HG02763 (cell line): ENCODE data around the gene ZNF469.

Experiments used
- ATAC-seq: cut with Tn5 transposase; IDR thresholded peaks from one replicate; pipeline ENCODE4 v1.9.1; 2021; ENCODE audit warnings: mild to moderate bottlenecking, moderate library complexity; ENCODE audit not compliant: unreplicated experiment

The ZNF469 gene, protein sequence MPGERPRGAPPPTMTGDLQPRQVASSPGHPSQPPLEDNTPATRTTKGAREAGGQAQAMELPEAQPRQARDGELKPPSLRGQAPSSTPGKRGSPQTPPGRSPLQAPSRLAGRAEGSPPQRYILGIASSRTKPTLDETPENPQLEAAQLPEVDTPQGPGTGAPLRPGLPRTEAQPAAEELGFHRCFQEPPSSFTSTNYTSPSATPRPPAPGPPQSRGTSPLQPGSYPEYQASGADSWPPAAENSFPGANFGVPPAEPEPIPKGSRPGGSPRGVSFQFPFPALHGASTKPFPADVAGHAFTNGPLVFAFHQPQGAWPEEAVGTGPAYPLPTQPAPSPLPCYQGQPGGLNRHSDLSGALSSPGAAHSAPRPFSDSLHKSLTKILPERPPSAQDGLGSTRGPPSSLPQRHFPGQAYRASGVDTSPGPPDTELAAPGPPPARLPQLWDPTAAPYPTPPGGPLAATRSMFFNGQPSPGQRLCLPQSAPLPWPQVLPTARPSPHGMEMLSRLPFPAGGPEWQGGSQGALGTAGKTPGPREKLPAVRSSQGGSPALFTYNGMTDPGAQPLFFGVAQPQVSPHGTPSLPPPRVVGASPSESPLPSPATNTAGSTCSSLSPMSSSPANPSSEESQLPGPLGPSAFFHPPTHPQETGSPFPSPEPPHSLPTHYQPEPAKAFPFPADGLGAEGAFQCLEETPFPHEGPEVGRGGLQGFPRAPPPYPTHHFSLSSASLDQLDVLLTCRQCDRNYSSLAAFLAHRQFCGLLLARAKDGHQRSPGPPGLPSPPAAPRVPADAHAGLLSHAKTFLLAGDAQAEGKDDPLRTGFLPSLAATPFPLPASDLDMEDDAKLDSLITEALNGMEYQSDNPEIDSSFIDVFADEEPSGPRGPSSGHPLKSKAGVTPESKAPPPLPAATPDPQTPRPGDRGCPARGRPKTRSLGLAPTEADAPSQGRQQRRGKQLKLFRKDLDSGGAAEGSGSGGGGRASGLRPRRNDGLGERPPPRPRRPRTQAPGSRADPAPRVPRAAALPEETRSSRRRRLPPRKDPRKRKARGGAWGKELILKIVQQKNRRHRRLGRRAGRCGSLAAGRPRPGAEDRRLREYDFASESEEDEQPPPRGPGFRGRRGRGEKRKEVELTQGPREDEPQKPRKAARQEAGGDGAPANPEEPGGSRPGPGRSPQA (N-terminal part only)

GRCh38 chr16:88382491-88383400 is at the start of gene ZNF469:
Gene ZNF469, plus strand, starts transcription at chr16:88382959. Its CDS starts 44,512 bp downstream, at chr16:88427471.
- no peak for ATAC-seq

DNA sequence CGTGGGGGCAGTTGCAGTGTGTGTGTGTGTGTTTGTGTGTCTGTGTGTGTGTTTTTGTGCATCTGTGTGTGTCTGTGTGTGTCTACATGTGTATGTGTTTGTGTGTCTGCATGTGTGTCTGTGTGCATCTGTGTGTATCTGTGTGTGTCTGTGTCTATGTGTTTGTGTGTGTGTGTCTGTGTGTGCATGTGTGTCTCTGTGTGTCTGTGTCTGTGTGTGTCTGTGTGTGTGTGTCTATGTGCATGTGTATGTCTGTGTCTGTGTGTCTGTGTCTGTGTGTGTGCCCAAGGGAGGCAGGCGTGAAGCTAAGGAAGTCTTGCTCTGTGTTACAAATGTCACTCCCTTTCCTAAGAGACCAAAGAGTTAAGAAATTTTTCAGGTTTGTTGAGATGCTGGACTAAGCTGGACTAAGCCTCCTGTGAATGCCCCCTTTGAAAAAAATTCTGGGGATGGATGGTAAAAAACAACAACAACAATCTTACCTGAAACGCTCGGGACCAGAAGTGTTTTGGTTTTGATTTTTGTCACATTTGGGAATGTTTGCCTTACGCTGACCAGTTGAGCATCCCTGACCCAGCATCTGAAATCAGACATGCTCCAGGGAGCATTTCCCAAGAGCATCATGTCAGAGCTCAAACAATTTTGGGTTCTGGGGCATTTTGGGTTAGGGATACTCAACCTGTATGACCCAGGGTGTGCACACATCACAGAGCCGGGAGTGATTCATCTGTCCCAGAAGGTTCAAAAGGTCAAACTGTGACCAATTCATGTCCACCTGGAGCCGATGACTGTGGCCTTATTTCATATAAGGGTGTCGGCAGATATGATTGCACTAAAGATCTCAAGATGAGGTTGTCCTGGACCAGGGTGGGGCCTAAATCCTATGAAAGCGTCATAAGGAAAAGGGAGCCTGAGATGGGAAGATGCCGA is 48.6 kb upstream of the ZNF469 start:
- no peak for ATAC-seq

- no peak for ATAC-seq
Measured at GRCh38 chr16:88334778-88335720, 47.7 kb upstream of the ZNF469 start.

GRCh38 chr16:88337021-88337420 is 45.7 kb upstream of the ZNF469 start:
- ATAC-seq, result no peak

DNA sequence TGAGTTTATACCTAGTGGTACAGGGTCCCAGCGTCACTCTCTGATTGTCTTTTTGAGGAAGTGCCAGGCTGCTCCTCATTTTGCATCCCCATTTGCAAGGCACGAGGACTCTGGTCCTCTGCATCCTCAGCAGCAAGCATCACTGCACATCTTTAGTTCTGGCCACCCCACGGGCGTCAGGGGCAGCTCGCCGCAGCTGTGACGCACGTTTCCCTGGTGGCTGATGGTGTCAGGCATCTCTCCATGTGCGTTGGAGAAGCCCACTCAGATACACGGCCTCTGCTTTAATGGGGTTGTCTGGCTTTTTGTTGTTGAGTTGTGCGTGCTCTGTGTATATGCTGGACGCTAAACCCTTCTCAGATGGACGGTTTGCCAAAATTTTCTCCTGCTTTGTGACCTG is 45.2 kb upstream of the ZNF469 start:
- no peak for ATAC-seq

DNA sequence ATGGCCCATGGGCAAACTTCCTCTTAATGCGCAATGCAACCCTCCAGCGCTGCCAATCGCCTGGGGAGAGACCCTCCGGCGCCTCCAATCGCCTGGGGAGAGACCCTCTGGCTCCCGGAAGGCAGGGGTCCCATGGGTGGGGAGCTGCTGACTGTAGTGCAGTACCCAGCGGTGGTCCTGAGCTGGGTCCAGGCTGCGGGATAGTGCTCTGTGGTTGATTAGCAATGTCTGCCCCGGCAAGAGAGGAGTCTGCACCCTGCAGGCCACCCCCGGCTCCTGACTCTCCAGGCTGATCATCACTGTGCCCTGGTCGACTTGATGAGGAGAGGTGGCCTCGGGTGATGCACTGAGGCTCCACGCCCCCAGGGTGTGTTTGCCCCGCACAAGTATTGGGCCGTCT is 44.6 kb upstream of the ZNF469 start:
- ATAC-seq, result no peak

- no peak for ATAC-seq
Measured at GRCh38 chr16:88338896-88339295, 43.9 kb upstream of the ZNF469 start.

- ATAC-seq, result no peak
Measured at GRCh38 chr16:88339930-88340754, 42.6 kb upstream of the ZNF469 start.

- ATAC-seq, result no peak
Measured at GRCh38 chr16:88340755-88341150, 42.0 kb upstream of the ZNF469 start.

DNA sequence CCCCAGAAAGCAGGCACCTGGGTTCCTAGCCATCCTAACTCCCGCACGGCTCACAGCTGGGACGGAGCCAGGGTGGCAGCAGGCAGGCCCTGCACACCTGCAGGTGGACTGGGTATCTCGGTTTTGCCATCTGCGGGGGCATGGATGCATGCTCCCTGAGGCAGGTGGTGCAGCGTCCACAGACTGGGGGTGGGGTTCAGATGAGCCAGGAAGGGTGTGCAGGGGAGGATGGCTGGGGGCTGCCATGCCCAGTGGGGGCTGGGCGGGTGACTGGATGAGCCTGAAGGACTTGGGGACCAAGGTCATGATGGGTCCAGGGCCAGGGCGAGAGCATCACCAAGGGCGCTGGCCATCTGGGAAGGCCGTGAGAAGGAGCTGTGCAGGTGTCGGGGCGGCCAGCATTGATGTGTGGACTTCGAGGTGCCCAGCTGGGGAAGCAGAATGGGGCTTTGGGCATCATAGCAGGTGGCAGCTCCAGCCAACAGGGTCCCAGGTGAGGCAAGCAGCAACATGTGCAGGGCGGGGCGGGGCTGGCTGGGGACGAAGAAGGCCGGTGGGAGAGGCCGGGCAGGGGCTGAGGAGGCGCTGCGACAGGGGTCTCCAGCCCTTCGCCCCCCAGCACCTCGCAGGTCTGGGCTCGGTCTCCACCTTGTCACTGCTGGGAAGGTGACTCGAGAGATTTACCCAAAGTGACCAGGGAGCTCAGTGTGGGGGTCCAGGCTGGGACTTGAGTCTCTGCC is 41.0 kb upstream of the ZNF469 start:
- ATAC-seq, result no peak

DNA sequence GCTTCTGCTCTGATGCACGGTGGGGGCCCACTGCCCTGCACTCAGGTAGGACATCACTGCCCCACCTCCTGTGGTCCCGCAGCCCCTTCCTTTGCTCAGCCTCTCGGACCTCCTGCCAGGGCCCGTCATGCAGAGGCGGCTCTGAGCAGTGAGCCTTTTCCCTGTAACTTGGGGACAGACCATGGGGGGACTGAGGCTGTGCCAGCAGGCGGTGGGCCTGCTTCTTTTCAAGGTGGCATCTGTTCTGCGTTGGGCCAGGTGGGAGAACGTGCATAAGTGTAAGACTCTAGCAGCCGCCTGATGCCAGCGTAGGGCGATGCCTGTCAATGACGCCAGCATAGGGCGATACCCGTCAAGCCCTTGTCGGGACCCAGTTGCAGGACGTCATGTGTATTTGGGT is 40.3 kb upstream of the ZNF469 start:
- ATAC-seq, result no peak

DNA sequence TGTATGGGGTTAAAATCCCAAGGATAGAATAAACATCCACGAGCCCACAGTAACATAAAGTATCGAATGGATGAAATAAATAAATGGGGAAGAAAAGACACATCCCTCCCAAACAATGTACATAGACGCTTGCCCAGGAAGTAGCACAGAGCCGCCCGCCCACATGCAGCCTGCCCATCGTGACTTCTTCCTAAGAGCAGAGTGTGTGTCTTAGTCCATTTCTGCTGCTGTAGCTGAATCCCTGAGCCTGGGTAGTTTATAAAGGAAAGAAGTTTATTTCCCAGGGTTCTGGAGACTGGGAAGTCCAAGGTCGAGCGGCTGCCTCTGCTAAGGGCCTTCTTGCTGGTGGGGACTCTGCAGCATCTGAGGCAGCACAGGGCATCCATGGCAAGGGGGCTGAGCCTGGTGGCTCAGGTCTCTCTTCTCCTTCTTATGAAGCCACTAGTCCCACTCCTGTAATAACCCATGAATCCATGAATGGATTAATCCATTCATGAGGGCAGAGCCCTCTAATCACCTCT is 39.4 kb upstream of the ZNF469 start:
- ATAC-seq, result no peak

- no peak for ATAC-seq
Measured at GRCh38 chr16:88344411-88345030, 38.2 kb upstream of the ZNF469 start.

DNA sequence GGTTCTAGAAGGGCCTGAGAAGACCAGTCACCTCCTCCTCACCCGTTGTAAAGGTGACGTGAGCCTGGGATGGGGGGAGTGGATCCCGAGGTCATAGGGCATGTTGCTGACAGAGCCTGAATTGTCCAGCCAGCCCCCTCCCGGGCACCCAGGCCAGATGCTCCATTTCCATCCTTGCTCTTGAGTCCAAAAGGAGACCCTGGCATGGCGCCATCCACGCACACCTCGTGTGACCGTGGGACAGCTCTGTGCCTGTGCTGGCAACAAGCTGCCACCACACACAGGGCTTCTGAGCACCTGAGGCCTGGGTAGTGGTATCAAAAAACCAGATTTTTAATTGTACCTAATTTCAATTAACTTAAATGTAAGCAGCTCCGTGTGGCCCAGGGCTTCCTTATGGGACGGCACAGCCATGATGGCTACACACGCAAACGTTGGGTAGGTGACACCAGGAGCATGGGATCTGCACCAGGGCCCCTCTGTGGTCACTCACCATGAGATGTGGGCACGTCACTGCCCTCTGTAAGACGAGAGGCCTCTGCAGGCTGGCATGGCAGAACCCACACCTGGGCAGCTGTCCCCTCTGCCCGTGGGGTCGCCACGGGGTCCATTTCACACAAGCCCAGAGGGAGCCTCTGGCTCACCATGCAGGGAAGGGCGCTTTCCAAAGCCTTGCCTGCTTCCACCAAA is 37.6 kb upstream of the ZNF469 start:
- ATAC-seq, result no peak
